Measurements from ENCODE around the gene BICC1.

The BICC1 gene

DNA sequence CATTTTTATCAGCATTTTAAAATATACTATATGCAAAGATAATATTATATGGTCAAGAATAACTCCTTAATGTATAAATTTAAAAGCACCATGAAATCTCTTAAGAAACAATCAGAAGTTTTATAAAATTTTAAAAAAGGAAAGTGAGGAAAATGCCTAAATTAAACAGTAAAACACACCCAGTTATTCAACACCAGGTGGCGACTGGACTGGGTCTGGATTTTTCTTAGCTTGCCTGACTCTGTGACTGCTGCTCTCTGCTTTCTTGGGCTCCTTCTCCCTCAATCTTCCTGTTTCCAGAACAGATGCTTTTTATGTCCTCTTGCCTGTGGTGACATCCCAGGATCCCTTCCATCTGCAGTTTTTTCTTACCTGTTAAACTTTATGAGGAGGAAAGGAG lies 200.3 kb downstream of the BICC1 start:
- no peak for DNase-seq

DNA sequence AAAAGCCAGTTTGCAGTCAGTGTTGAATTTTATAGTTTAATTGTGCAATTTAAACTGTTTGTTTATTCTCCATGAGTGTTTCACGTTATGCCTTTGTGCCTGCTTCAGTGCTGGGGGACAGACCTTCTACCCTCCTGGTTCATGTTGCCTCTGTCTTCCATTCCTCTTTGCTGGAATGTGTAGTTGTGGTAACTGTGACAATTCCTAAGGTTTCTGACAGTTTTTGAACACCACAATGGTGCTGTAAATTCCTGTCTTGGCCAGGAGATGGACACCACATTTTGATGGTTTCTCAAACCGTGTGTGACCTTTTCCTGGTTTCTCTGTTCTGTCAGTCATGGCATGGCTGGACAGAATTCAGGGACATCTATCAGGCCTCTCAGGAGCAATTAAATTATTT lies 201.7 kb downstream of the BICC1 start:
- no peak for DNase-seq

GRCh38 chr10:58715061-58715460 lies 202.4 kb downstream of the BICC1 start:
- no peak for DNase-seq

DNA sequence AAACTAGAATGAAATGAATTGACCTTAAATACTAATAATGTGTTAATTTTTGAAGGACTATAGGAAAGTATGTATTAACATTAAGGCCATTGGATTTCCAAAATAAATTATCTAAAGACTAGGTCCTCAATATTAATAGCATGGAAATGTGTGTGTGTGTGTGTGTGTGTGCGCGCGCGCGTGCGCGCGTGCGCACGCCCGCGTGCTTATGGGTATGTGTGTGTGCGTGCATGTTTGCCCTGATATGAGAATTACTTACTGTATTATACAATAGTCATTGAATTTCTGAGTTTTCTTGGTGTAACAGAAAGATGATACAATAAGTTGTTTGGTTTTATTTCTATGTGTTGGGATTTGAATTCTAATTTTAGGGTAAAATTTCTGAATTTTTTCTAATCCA lies 205.9 kb downstream of the BICC1 start:
- no peak for DNase-seq

DNA sequence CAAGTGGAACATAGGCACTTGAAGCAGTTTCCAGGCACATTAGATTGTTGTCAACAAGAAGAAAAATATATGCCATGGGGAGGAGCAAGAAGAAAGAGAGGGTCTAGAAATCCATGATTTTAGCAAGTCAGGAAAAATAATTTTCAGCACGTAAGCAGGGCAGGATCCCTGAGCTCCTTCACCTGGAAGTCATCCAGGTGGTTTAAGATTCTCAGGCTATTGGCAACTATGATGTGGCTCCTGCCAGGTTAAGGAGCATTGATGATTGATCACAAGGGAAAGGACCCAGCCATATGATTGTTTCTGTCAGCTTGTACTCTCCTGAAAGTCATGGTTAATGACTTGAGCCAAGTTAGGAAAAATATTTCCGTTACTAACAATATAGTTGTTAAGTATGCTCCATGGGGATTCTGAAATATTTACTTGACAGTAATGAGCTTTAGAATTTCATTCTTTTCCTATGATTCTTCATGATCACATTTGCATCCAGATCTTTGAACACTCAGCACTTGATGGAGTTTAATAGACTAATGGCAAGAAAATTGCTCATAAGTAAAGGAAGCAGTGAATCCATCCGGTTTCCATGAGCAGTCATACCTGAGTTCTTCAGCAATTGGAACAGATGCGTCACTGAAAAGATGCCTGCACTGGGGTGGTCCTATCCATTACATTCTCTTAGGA lies 209.1 kb downstream of the BICC1 start:
- DNase-seq = no peak

DNA sequence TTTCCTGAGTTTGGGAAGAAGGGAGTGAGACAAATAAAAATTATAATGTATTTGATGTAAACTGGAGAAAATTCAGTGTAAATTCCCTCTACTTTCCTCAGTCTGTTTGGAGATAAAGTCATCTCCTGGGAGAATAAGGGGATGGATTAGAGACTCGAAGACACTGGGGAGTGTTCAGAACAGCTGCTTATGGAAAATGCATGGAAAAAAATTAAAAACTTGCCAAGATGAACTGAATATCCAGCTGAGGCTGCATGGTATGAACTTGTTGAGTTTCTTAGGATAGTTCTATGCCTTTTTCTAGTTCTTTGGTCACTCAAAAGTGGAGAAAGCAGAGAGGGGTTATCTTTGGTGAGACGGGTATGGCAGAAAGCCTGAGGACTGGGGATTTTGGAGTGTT lies 210.5 kb downstream of the BICC1 start:
- DNase-seq = no peak

- no peak for DNase-seq
Measured at GRCh38 chr10:58723966-58724365, 211.3 kb downstream of the BICC1 start.

GRCh38 chr10:58724781-58725180 lies 212.1 kb downstream of the BICC1 start:
- DNase-seq = no peak

GRCh38 chr10:58725901-58726300 lies 213.2 kb downstream of the BICC1 start:
- DNase-seq = no peak

GRCh38 chr10:58727633-58728032 lies 215.0 kb downstream of the BICC1 start:
- no peak for DNase-seq

DNA sequence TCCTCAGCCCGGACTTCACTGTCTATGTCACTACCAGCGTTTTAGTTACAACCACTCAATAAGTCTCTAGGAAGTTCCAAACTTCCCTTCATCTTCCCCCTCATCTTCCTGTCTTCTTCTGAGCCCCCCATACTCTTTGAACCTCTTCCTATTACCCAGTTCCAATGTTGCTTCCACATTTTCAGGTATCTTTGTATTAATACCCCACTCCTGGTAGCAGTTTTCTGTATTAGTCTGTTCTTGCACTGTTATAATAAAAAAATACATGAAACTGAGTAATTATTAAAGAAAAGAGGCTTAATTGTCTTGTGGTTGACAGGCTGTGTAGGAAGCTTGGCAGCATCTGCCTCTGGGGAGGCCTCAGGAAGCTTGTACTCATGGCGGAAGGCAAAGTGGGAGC lies 218.6 kb downstream of the BICC1 start:
- DNase-seq = no peak

DNA sequence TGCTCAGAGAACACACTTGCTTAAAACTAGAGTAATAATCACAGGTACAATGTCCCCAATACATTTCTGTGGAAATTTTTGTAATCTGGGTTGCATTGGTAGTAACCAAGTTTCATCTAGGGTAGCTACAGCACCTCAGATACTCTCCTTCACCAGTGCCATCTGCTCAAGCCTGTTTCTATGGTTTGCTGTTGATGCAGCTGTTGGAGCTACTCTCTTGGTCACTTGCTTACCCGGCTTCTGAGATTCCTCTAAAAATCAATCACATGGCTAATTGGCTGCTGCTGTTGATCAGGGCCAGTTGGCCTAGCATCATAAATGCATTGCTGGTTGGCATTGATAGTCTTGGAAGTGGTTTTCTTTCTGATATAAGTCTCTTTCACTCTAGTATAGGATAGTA lies 220.8 kb downstream of the BICC1 start:
- DNase-seq = no peak

GRCh38 chr10:58734116-58734515 lies 221.4 kb downstream of the BICC1 start:
- no peak for DNase-seq

DNA sequence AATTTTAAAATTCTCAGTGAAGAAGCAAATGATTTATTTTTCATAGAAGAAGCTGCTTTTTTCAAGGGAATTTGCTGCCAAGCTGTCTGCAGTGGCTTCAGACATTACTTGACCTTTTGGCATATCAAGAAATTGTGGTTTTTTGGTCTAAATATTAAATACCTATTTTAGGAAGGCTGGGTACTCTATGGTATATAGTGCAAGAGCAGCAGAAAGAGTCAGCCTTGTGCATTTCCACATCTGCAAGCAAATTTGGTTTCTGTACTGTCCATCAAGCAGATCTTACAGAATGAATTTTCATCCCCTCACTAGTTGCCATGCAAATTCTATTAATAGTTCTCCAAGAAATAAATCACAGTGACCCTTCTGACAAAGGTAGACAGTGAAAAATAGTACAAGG lies 222.0 kb downstream of the BICC1 start:
- DNase-seq = no peak

DNA sequence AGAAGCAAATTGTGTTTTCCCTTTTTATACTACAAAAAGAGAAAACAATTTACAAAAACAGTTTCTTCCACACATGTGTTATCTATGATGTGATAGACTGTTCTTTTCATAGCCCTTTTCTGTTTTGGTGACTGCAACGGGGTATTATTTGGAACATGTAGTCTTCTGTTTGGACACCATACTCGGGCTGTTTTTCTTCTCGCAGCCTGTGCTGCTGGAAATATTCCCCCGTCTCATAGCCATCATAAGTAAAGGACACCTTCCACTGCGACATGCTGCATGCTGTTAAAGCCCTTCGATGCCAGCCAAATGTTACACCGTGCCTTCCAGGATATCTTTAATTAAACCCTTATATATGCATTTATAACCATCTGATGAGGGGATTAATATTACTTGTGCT lies 222.4 kb downstream of the BICC1 start:
- no peak for DNase-seq

GRCh38 chr10:58740620-58741369 lies 228.1 kb downstream of the BICC1 start:
- DNase-seq = no peak

- DNase-seq = no peak
Measured at GRCh38 chr10:58741673-58742072, 229.0 kb downstream of the BICC1 start.

GRCh38 chr10:58742141-58742540 lies 229.5 kb downstream of the BICC1 start:
- DNase-seq = no peak

- DNase-seq = no peak
Measured at GRCh38 chr10:58743466-58744115, 230.9 kb downstream of the BICC1 start.

GRCh38 chr10:58746474-58747185 lies 234.0 kb downstream of the BICC1 start:
- DNase-seq = no peak

DNA sequence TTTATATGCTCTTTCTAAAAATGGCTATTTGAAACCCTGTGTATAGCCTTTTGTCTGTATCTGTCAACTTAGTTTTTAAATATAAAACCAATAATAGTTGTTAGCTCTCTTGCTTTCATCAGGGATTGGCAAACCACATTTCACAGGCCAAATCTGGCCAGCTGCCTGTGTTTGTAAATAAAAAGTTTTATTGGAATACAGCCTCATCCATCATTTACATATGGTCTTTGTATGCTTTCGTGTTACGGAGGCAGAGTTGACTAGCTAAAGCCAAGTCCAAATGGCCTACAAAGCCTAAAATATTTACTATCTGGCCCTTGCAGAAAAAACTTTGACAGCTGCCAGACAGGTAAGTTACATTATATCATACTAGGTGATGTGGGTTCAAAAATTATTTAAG lies 235.0 kb downstream of the BICC1 start:
- DNase-seq = no peak

DNA sequence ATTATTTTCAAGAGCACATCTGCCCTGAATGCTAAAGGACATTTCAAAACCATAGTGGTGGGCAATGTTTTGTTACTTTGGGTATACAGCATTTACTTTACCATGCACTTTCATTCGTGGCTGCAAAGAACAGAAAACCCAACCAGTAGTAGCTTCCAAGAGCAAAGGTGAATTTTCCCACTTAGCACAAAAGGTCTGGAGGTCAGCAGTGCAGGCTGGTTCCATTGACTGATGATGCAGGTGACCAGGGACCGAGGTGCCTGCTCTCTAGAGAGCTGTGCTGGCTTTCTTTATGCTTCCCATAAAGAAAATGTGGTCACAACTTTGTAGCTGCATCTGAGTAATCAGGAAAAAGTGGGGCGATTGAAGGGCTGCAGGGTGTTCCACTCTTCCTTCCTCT lies 240.0 kb downstream of the BICC1 start:
- DNase-seq = no peak

DNA sequence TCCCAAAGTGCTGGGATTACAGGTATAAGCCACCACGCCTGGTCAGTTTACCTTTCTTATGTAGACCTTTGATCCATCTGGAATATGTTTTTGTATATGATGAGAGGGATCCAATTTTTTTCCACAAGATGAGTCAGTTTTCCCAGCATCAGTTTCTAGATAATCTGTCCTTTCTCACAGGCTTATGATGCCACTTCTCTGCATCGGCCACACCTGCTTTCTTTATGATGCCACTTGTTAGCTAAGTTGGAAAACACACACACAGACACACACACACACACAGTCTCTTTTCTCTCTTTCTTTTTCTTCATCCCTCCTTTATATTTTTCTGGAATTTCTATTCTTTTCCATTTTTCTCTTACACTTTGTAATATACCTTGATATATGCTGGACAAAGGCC lies 240.8 kb downstream of the BICC1 start:
- no peak for DNase-seq

All from activated gamma-delta T cell (primary cell).